SW 1271 (cell line): ENCODE results near the gene SERP2.

Experiments used
- DNase-seq, 2 experiments: peaks; one replicate each; lab custom pipeline; 2025; lab: John Stamatoyannopoulos, UW

The SERP2 gene

DNA sequence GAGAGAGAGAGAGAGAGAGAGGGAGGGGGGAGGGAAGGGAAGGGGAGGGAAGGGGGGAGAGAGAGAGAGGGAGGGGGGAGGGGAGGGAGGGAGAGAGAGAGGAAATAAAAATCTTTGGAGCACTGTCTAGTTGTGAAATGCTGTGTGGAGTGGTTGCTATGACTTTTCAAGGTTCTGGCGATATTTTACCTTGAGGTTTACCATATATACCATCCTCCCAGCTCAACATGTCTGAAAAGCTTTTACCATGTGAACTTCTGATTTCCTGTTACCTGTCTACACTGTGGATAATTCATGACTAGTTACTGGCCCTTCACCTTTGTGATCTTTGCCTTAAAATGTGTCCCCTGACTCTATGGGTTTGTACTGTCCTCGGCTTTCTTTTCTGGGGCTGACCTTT, 38.2 kb downstream of the SERP2 start:
- DNase-seq = no peak

DNA sequence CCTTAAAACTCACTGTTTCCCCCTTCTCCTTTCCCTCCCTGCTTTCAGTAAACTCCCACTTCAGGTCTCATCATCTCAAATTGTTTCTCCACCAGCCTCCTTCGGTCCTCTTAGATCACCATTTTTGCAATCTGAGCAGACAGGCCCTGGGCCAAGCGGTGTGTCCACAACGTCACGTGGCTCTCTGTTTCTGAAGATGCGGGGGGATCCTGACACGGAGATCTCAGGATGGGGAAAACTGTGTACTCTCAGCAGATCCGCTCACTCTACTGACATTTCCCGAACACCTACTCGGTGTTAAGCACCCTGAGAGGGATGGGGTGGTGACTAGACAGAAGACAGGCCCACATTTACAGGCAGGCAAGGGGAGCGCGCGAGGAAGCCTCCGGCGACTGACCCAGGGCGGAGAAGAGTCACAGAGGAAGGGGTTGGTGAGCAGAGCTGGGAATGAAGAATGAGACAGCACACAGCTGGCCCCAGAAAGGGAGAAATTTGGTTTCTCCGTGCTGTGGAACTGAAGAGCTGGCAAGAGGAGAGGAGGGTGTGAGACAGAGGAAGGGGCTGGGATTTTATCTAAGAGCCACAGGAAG, 38.8 kb downstream of the SERP2 start:
- no peak for DNase-seq

DNA sequence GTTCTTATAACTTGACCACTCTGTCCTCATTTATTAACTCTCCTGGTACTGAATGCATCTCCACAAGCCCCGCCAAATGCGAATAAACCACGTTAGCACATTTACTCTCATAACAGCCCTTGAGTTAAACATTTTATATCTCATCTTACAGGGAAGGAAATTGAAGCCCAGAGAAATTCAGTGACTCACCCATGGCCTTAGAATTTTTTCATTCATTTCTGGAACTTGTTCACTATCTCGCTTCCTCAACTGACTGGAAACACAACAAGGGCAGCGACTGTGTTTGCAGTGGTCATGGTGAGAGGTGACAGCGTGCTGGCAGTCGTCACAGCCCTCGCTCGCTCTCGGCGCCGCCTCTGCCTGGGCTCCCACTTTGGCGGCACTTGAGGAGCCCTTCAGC, 39.5 kb downstream of the SERP2 start:
- no peak for DNase-seq

DNA sequence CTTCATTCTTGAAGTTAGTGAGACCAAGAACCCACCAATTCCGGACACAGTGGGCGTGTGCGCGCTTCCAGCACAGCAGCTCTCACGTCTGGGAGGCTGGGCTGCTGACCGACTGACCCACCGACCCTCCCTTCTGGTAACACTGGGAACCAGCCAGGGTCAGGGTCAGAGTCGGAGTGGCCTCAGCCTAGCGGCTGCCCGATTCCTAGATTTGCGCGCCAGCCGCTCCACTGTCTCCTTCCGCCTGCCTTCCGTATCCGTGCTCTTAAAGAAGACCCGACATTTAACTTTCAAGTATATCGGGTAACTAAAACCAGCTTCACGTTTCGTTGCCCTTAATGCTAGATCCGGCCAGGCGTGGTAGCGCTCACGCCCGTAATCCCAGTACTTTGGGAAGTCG, 41.1 kb downstream of the SERP2 start:
- DNase-seq = no peak

DNA sequence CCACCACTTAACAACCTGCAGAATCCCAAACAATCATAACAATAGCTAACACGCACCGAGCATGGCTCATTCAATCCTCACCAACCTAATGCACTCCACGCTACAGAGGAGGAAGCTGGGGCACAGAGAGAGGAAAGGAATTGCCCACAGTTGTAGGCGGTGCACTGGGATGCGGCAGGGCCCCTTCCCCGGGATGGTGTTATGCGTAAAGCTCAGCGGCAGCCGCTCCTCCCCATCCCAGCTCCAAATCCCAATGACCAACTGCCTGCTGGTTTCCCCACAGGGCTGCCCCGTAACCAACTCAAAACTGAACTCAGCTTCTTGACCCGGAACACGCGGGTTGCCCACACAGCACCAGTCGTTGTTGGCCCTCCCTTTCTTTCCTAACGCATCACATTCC, 42.2 kb downstream of the SERP2 start:
- no peak for DNase-seq

DNA sequence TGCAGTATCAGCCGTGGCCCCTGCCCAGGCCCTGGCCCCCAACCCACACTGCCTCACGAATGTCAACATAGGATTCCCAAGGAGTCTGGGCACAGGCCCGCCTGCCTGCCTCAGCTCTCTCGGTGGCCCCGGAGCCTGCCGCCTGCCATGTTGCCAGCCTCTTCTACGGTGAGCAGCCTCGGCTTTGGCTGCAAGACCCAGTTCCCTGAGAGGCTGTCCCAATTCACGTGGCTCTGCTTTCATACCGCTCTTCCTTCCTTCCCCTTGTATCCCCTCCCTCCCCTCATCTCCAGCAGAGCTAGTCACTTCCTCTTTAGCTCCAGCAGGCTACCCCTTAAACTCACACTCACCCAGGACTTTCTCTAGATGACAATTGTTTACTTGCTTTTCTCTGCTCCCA, 42.7 kb downstream of the SERP2 start:
- DNase-seq = no peak

DNA sequence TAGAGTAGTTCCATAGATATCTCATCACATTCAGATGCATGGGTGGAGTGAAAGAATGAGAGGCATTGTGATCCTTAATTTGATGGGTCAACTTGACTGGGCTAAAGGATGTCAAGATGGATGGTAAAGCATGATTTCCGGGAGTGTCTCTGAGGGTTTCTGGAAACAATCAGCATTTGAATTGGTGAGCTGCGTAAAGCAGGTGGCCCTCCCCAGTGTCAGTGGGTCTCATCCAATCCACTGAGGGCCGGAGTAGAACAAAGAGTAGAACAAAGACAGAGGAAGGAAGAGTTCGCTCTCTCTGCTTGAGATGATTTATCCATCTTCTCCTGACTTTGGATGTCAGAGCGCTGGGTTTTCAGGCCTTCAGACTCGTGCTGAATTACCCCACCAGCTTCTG, 43.1 kb downstream of the SERP2 start:
- DNase-seq = no peak

DNA sequence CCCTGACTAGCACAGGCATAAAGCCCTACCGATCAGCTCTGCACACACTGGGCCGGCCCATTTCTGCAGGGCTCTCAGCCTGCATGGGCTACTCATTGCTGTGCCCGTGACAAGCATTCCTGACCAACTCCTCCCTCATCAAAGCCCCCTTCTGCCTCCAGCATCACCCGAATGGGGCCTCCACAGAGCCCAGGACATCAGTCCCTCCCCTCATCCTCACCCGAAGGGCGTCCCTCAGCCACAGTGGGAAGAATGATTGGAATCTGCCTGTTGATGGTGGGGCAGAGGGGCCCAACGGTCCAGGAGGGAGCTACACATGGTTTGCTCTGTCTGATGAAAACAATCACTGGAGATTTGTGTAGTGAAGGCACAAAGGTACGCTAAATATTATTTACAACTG, 43.8 kb downstream of the SERP2 start:
- DNase-seq = no peak

DNA sequence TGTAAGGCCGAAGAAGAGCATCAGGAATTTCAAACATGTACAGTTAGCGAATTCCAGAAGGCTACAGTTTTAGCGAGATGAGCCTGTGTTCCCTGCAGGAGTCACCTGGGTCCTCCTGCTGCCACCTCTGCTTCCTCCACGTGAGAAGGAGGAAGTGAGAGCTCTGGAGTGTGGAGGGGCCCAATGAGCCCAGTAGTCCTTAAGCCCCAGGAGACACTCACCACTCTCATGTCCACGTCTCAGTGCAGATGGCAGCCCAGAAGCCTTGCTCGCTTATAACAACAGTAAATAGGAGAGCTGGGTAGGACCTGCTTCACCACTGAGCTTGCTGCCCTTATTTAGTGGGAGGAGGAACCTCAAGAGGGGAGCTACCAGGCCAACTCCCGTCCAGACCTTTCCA, 44.3 kb downstream of the SERP2 start:
- DNase-seq = no peak

DNA sequence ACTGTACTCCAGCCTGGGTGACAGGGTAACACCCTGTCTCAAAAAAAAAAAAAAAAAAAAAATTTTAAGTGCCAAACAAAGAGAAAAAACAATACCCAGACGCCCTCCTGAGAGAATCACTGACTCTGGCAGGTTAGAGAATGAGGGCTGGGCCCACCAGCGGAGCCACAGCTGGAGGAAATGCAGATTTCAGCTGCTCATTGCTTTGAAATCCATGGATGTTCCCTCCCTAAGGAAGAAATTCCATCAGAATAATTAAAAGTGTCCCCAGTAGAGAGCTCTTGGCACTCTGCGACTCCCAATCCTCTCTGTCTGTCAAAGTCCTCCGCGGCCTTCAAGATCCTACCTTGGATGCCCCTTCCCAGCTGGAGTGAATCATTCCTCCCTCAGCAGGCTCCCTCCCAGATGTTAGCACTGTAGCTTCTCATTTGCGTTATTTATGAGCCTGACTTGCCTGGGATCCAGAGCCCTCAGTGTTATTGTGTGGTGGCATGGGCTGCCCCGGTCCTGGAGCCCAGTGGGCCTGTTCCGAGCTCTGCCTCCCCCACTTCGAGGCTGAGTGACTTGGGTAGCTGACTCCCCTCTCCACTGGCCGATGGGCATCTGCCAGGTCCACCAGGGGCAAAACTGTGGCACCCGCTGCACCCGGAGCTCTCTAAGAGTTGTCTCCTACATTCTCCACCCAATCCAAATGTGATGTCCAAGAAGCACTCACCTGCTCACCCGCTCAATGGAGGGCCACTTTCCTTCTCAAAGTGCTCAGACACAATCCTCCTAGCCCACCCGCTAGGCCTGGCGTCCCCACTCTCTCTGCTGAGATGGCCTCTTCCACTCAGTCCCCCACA, 47.0 kb downstream of the SERP2 start:
- no peak for DNase-seq

DNA sequence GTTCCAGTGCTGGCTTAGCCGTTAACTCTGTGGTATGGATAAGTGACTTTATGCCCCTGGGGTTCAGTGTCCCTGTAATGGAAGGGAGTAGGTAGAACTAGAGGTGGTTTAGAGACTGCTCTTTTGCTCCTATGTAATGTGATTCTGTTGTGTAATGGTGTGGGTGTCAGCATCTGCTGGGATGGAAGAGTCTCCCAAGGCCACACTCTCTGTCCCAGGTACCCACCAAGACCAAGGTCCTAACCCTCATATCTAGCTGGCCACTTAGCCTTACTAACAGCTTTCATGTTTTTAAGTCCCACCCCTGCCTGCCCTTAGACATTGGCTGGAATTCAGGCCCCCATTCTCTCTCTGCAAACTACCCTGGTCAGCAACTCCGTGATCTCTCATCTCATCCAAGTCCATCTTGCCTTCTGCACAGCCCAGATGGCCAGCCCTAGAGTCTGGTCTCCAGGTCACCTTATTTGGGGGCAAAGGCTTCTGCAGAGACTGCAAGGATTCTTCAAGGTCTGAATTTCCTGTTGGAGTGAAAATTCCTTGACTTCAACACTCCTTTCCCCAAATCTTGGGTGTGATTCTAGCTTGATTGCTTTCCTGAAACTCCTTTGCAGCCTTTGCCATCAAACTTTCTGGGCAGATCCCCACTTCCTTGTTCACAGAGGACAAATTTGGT, 48.4 kb downstream of the SERP2 start:
- DNase-seq = no peak

DNA sequence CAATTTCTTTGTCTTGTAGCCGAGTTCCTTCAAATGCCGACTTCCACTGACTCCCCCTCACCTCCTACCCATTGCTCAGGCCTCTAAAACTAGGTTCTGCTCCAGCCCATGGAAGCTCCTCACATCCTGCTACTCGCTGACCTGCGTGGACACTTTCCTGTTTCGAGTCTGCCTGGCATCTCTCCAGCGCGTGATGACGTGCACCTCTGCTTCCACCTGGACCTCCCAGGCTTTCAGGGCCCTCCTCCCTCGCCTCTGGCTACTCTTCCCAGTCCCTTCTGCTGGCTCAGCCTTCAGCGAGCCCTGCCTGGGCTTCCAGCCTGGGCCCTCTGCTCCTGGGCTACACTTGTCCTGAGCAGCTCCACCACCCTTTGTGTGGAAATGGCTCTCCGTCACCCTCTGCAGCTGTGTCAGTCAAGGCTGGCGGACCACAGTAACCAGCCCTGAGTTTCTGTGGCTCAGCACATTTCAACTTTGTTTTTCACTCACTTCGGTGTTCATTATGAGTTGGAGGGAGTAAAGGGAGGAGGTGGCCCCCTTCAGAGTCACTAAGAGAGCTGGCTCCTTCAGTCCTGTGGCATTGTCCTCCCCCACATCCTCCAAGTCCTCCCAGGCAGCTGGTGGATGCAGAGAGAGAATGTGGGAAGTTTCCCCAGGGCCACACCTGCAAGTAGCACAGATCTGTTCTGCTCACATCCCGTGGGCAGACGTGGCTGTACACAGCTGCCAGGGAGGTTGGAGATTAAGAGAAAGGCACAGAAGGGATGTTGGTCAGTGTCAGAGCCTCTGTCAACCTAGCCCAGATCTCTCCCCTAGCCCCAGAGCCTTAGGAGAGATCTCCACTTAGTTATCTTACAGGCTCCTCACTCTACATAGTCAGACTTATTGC, 49.4 kb downstream of the SERP2 start:
- DNase-seq = no peak

DNA sequence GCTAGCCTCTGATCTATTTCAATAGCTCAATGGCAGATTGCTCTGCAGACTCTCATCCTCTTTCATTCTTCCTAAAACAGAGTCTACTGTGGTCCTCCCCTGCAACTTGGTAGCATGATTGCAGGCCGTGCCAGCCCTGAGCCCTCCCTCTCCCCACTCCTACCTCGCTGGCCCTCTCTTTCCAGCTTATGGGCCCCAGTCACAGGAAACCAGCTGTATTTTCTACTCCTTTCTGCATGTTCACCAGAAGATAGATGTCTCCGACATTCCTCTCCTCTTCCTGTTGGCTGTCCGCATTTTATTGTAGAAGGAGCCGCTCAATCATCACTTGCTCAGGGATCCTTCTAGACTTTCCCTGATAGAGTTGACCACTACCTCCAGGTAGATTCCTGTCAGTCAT, 50.2 kb downstream of the SERP2 start:
- no peak for DNase-seq

DNA sequence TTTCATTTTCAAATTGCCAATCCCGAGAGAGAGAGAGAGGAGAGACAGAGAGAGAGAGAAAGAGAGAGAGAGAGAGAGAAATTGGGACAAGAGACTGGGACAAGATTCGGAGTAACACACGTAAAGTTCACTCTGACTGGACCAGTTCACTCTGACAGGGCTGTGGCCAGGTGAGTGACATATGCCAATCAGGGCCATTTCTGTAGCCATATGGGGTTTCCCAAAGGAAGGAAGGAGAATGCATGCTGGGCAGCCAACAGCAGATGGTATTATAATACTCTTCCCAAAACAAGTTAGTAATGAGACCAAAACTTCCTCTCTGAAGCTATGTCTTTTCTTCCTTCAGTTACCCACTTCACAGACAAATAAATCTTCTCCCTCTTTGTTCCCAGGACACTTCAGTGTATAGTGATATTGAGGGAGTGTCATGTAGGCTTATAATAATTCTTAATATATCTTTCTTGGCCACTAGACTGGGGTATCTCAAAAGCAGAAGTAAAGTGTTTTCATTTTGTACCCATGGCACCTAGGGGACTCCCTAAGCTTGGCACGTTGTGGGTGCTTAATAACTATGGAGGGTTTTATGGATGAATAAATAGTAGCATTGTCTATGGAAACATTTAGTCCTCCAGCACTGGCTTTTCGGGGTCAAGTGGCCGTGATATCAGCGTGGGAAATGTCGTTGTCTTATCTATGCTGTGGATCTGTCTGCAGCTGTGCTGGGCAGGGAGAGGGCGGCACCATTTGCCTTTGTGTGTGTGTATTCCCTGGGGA, 51.6 kb downstream of the SERP2 start:
- DNase-seq = no peak

DNA sequence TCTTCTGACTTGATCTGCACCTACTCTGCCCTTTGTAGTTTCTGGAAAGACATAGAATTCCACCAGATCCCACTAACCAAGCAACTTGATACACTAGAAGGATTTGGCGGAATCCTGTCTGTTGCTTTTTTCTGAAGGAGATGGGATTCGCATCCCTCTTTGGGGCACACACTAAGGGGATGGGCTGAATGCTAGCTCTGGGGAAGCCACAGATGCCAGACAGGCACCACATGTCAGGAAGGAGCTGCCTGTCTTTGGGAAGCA, 52.1 kb downstream of the SERP2 start:
- no peak for DNase-seq

DNA sequence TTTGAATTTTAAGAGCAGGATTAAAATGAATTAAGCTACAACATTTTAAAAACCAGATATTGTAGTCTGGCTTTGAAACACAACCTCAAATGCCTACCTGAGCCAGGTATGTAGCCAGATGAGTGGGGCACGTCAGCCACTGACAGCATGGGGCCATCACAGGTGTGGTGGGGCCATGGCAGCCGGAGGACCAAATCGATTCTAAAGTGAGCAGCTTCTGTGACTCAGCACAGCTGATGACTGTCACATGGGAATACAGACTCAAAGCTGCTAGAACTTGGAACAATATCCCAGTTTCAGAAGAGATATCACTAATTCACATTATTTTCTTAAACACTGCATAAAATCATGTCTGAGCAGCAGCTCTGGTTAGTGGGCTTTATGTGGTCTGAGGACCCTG, 52.8 kb downstream of the SERP2 start:
- no peak for DNase-seq

DNA sequence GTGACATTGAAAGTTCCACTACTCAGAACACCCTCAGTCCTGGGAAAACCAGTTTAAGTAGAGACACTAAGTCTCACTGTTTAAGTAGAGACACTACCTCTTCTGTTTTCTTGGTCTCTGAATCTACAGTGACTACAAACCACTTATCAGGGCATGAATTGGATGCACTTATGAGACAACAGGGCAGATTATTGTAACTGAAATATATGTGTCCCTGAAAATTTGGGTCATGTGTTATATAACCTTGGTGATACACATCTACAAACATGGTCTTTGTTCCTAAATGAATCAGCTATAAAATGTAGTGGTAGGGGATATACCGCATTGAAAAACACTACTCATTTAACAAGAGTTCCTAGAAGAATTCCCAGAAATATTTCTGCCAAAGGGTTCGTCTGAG, 55.7 kb downstream of the SERP2 start:
- no peak for DNase-seq

DNA sequence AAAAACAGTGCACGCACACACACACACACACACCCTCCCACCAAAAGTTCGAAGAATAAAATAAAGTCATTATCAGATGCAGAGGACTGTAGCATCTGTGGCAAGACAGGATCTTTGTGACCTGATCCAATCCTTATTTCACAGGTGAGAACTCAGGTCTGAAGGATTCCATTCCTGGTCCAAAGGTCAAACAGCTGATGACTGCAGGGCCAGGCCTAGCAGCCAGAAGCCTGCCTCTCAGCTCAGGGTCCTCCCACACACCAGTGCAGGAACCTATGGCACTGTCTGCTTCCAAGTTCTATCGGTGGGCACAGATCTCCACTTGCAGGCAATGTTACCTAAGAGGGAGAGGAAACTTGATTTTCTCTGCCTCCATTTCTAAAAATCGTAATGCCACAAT, 57.5 kb downstream of the SERP2 start:
- DNase-seq = no peak

DNA sequence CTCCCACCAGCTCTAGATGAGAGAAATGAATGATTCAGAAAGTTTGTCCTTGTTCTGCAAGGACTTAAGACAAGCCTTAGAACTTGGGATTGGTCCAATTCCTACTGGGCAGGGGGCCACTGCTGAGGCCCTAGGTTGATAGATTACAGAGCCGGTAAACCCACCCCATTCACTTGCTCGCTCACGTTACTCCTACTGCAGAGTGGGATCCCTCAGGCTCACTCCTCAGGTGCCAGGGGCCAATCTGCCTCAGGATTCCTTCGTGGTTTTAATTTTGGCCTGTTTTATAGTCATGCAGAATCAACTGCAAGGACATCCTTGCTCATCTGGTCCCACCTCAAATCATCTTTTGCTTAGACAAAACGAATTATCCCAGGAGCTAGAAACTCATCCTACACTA, 59.0 kb downstream of the SERP2 start:
- no peak for DNase-seq

DNA sequence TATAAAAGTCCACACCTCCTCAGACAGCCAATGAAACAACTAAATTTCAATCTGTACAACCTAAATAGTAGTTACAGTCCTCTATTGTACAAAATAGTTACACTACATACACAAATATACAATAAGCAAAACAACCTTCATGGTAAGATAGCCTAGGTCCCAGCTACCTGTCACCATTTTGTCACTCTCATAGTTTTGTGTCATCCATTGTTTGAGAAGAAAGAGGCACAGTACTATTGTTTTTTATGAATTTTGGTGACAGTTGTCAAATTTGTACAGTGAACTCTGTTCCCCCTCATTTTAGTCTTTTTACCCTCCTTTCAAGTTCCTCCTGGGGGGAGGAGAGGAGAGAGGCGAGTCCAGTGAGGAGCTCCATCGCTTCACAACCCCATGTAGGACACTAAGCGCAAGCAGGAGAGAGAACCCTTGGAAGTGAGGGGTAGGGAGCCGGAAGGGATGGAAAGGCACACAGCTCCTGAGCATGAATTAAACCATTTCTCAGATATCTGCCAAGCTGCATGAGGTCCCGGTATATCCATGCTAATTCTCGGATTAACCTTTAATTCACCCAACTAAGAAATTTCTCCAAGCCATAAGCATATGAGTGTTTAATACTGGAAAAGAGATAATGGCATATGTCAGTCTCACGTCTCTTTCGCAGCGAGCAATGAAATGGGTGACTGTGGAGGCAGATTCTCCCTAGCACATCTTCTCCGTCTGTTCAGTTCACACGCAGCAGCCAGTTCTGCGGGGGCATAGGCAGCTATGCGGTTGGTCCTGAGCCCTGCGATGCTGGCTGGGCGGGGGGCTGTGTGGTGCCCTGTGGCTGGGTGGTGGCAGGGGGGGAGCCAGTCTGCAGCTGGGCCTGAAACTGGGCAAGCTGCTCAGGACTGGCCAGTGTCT, 60.5 kb downstream of the SERP2 start:
- DNase-seq = no peak

DNA sequence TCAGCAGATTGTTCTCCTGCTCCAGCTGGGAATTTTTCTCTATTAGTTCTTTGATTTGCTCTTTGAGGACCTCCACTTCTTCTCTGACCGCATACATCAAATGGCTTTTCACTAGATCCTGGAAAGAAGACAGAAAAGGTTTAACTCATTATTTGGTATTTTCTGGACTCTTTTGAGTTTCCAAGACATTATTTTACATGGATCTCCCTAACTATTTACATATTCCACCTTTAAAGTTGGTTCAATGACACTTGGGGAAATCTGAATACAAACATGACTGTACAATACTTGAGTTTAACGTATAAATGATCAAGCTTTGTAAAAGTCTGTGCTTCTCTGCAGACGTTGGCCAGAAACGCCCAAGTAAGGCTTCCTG, 61.1 kb downstream of the SERP2 start:
- no peak for DNase-seq
